K562 treated with DMSO at 1 percent for 48 hours (cell line): Measurements from ENCODE around the gene GEMIN4. TPM values are rescaled to one million over a fixed set of nuclear protein-coding genes. Genes with fewer than 3 reads are reported as not detected.

Experiments
- total RNA-seq: library from RNA; unstranded; fragments of 300-600 nt; gene quantifications from 2 replicates; pipeline ENCODE4 v1.2.3, GENCODE V29; 2022; ENCODE audit warnings: low replicate concordance; ENCODE audit errors: extremely low read depth

The GEMIN4 gene
- total RNA-seq: not detected in 2 replicates

DNA sequence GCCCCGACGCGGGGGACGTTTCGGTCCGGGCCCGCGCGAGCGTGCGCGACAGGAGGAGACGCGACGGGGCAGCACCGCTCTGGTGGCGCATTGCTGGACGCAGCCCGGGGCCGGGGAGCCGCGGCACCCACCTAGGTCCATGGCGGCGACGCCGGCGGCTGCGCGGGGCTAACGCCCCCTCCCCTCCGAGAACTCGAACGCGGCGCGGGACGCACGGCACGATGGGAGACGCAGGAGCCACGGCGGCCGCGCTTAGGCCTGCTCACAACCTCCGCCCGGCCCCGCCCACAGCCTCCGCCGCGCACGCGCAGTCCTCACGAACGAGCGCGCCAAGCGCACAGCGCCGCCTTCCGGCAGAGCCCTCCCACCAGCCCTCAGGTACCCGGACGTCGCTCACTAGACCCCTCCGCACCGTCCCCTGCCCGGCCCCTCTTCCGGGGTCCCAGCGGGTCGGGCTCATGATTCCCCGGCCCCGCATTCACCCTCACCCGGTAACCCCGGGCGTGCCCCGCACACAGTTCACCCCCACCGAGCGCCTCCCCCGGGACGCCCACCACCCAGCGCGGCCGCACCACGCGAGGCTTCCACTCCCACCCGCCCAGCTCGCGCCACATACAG, at the start of gene GEMIN4:
Gene GEMIN4, minus strand, starts transcription at position 263 of the 618 bp plus-strand sequence. Its CDS starts 122 bp downstream, at position 141.

GRCh38 chr17:781805-782731, 30.0 kb upstream of the GEMIN4 start, which contains the start of the genes GLOD4 and MRM3:
GLOD4 (minus strand) TSS chr17:782280; CDS start chr17:782255, 25 bp downstream.
MRM3 (plus strand) TSS chr17:782353; CDS start chr17:782379, 26 bp downstream.

DNA sequence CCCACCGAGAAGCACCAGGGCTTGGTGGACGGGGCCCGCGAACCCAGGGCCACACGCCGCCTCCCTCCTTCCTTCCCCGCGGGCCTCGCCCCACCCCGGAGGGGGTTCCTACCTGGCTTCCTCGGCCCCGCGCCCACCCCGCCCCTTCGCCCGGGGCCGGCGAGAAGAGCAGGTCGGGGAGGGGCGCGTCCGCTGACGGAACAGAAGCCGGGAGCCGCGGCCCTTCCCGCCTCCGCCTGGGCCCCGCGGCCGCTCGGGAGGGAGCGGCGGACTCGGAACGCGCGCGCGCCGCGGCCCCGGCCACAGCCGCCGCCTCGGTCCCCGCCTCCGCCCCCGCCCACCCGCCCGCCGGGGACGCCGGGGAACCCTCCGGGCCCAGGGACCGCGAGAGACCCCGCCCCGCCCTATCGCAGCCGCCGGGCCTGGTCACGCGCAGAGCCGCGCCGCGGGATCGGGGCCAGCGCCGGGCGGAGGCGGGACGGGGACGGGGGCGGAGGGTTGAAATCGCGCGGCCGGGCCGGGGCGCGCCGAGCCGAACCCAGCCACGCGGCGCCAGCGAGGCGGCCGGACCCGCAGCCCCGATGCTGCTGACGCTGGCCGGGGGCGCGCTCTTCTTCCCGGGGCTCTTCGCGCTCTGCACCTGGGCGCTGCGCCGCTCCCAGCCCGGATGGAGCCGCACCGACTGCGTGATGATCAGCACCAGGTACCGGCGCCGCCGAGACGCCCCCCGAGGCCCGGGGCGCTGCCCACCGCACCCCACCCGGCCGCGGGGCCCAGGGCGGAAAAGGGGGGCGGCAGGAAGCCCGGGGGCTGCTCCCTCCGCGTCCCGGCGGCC, 19.8 kb downstream of the GEMIN4 start, which contains the start of gene TLCD3A:
Gene TLCD3A, plus strand, starts transcription at position 530 of the 835 bp plus-strand sequence. Its CDS starts 52 bp downstream, at position 582.

Other genes with a start within 250 kb of the GEMIN4 start
- not detected in 2 replicates for gene VPS53, start 37.4 kb downstream of the GEMIN4 start, total RNA-seq
- gene TLCD3A, start 19.7 kb downstream of the GEMIN4 start, total RNA-seq: not detected in 2 replicates
- not detected in 2 replicates for gene GLOD4, start 30.0 kb upstream of the GEMIN4 start, total RNA-seq
- not detected in 2 replicates for gene MRM3, start 30.1 kb upstream of the GEMIN4 start, total RNA-seq
- not detected in 2 replicates for gene NXN, start 227.5 kb upstream of the GEMIN4 start, total RNA-seq
- gene TIMM22, start 244.9 kb upstream of the GEMIN4 start, total RNA-seq: not detected in 2 replicates